Ishikawa (cell line): Measurements from ENCODE around the gene LCAT.

Experiments used
- FOXM1 ChIP-seq: IDR thresholded peaks from 2 replicates; pipeline ENCODE4 v1.6.1; 2012; ENCODE audit warnings: low read depth, borderline replicate concordance
- RAD21 ChIP-seq: IDR thresholded peaks from 2 replicates; pipeline ENCODE4 v1.6.1; 2012; ENCODE audit warnings: low read depth
- TCF12 ChIP-seq: IDR thresholded peaks from 2 replicates; pipeline ENCODE4 v1.6.1; 2012; ENCODE audit warnings: low read depth
- YY1 ChIP-seq: IDR thresholded peaks from 2 replicates; pipeline ENCODE4 v1.6.1; 2012; ENCODE audit warnings: low read depth

DNA sequence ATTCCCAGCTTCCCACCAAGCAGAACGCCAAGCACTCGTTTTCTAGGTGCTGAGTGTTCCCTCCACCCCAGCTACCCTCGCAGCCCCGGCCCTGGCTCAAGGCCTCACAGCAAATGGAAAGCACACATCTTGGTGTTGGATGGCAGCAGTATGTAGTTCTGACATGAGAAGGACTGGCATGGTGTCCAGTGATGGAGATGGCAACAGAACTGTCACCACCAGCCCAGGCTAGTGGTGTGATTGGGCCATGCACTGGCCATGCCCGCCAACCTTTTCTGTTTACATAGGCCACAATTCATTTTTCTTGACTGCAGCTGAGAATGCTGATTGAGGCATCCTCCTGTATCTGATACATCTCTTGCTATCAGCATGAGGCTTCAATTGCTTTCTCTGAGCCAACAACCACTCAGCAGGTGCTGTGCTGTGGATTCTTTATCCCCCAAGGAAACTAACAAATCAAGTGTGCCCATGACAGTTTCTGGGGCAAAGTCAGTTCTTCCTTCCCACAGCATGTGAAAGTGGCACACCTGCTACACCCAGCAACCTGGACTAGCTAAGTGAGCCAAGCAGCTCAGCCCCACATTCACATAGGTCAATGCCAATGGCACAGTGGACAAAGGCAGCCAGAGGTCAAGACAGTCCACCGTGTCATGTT lies 20.7 kb upstream of the LCAT start:
- no peak for TF ChIP-seq RAD21
- no peak for TF ChIP-seq YY1
- TF ChIP-seq TCF12, result no peak
- no peak for TF ChIP-seq FOXM1
